Frontal cortex (tissue), 4 donors: Measurements from ENCODE around the gene ARHGAP40. TPM values are rescaled to one million over a fixed set of nuclear protein-coding genes. Genes with fewer than 3 reads are reported as not detected.
"Not testable (repeated sequence)": the region's sequence is repeated elsewhere in the genome, so short reads cannot be mapped to it uniquely, and the experiment has no call there.

Source experiments
- DNase-seq, 2 donors: peaks; one replicate each; pipeline ENCODE4 v3.0.0; 2012; ENCODE audit warnings: low spot score in 2 of 2
- FAIRE-seq: peaks from 2 replicates; lab custom pipeline; 2012; peaks lifted over from hg19 to GRCh38; lab: Jason Lieb, UNC
- total RNA-seq: library from RNA; depleted of rRNA; stranded (reverse); fragments of >200 nt; gene quantifications from one replicate; pipeline ENCODE4 v1.2.3, GENCODE V29; 2014
- donor health status: control.
- donor health status: control.
- donor health status: control.

The ARHGAP40 gene
- total RNA-seq, 1 donor from 2014 or later, result 0.41 TPM

- no peak for FAIRE-seq
- no peak for DNase-seq
These were observed 16.0 kb upstream of the ARHGAP40 start for GRCh38 chr20:38585404-38586180.

- no peak for FAIRE-seq
- DNase-seq, result no peak
These were observed 15.5 kb upstream of the ARHGAP40 start for GRCh38 chr20:38586181-38586525.

DNA sequence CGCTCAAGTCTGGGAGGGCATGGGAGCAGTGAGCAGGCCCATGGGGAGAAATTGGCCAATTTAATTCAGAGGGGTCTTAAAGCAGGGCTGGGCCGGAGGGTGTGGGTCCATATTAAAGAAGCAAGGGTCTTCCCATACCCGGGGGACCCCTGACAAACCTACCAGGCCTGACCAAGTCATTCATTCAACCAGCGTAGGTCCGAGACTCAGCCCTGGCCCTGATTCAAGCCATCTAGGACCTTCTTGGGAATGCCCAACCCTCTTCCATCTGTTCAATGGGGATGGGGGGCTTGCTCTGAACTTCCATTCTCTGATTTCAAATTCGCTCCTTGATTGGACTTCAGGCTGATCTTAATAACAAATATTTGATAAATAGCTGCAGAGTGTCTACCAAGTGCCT lies 13.3 kb upstream of the ARHGAP40 start:
- FAIRE-seq, result no peak

DNA sequence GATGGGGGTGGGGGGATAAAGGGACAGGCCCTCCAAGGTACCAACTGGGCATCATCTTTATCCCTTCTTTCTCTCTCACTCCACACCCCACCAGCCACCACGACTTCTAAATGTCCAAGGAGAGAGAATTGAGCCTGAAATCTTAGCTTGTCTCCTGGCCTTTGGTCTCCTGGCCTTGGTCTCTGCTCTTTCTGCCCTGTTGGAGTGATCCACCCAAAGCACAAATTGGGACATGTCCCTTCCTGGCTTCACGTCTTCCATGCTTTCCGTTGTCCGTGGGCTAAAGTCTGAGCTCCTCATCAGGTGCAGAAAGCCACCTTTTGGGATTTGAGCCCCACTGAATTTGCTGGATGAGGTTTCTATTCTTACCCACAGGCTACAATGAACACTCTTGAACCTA lies 12.3 kb upstream of the ARHGAP40 start:
- no peak for FAIRE-seq

More for the DNA sequence above, 13.3 kb upstream of the ARHGAP40 start:
- no peak for DNase-seq

DNA sequence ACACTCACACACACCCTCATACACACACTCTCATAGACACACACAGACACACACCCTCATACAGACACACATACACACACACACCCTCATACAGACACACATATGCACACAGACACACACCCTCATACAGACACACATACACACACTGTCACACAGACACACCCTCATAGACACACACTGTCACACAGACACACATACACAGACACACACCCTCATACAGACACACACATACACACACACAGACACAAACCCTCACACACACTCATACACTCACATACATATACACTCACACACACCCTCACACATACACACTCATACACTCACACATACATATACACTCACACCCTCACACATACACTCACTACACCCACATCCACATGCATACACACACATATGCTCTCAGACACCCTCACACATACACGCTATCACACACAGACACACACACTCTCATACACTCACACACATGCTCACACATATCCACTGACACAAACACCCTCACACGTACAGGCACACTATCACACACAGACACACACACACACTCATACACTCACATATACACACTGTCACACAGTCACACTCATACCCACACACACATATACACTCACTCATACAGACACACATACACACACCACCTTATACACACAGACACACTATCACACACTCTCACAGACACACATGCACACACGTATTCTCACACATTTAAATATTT lies 11.5 kb upstream of the ARHGAP40 start:
- DNase-seq (no peak), FAIRE-seq (no peak)

More for the DNA sequence above, 12.3 kb upstream of the ARHGAP40 start:
- no peak for DNase-seq

DNA sequence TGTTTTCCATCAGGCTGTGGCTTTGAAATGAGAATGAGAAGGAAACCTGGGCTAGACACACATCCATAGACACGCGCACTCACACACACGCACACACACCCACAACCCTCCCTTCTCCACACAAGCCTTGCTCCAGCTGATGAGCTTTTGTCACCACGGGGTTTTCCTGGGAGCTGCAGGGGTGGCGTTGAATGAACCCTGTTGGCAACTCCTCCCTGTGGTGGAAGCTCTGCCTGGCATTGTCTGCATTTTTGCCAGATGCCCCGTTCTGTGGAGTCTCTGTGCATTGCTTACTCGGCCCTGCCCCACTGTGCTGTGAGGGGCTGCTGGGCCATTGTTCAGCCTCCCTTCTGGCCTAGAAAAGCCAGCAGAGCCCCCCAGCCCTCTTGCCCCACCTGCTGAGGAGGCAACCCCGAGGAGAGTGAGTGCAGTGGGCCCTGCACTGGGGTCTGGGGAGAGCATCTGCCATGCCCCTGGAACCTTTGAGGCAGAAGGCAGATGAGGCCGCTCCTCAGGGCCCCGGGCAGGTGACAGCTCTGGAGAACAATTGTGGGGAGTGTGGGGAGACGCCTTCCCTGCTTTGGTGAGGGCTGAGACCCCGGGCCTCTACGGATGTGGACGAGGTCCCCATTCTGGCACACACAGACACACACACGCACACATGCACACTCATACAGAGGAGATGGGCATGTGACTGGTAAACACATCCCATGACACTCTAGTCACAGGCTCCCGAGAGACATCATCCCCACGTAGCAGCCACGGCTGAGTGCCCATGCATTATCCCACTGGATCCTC lies 10.7 kb upstream of the ARHGAP40 start:
- DNase-seq (no peak), FAIRE-seq (no peak)

- DNase-seq, result no peak
- FAIRE-seq, result no peak
These were observed 9.9 kb upstream of the ARHGAP40 start for GRCh38 chr20:38591474-38592410.

DNA sequence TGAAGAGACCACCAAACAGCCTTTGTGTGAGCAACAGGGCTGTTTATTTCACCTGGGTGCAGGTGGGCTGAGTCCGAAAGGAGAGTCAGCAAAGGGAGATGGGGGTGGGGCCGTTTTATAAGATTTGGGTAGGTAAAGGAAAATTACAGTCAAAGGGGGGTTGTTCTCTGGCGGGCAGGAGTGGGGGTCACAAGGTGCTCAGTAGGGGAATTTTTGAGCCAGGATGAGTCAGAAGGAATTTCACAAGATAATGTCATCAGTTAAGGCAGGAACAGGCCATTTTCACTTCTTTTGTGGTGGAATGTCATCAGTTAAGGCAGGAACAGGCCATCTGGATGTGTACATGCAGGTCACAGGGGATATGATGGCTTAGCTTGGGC lies 9.2 kb upstream of the ARHGAP40 start:
- not testable (repeated sequence) for FAIRE-seq, DNase-seq

GRCh38 chr20:38594281-38594680 lies 7.3 kb upstream of the ARHGAP40 start:
- not testable (repeated sequence) for DNase-seq, FAIRE-seq

DNA sequence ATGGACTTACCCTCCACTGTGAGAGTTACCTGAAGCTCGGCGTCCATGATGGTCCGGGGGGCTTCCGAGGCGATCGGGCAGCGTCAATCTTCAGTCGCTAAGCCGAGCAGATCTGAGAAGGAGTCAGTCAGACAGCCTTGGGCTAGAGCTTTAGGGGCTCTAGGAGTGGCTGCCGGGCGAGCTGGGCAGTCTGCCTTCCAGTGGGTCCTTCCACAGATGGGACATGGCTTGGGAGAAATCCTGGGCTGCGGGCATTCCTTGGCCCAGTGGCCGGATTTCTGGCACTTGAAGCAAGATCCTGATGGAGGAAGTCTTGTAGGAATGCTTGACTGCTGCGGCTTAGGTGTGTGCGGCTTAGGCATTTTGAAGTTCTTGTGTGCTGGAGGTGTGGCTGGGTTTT lies 5.7 kb upstream of the ARHGAP40 start:
- not testable (repeated sequence) for DNase-seq

GRCh38 chr20:38599410-38599882 lies 2.2 kb upstream of the ARHGAP40 start:
- DNase-seq (no peak), FAIRE-seq (no peak)

More for the DNA sequence above, 5.7 kb upstream of the ARHGAP40 start:
- not testable (repeated sequence) for FAIRE-seq

DNA sequence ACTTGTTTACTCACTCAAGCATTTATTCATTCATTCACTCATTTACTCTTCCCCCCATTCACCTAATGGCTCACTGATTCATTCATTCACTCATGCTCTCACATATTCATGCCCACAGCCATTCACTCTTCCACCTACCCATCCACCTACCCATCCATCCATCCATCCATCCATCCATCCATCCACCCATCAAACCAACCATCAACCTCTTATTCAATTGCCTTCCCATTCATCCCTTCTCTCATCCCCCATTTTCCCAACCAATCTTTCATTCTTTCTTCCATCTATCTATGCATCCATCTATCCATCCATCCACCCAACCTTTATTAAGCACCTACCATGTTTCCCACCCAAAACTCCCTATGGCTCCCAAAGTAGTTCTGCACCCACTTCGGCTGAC lies 1.6 kb upstream of the ARHGAP40 start:
- no peak for FAIRE-seq

DNA sequence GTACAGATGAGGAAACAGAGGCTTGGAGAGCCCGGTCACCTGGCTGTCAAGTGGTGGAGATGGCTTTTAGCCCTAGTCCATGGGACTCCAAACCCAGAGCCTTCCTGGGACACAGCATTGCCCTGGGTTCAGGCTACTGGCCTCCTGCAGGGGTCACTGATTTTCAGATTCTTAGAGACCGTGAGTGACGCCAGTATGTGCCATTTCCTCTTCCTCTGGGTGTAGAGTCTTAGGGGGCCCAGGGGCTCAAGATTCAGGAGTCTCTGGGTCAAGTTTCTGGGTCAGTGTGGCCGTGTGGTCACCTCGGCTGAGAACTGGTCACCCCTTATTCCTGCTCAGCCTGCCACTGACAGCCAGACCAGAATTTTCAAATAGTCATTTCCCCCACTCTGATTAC lies 574 bp downstream of the ARHGAP40 start:
- DNase-seq (no peak), FAIRE-seq (no peak)

More for the DNA sequence above, 1.6 kb upstream of the ARHGAP40 start:
- no peak for DNase-seq

- DNase-seq, result no peak
- no peak for FAIRE-seq
These were observed 1.7 kb downstream of the ARHGAP40 start for GRCh38 chr20:38603286-38603685.

GRCh38 chr20:38604873-38605303 lies 3.3 kb downstream of the ARHGAP40 start:
- DNase-seq, result no peak
- FAIRE-seq, result no peak

- DNase-seq (no peak), FAIRE-seq (no peak)
These were observed 5.7 kb downstream of the ARHGAP40 start for GRCh38 chr20:38607351-38607750.

- no peak for DNase-seq
- FAIRE-seq, result no peak
These were observed 6.6 kb downstream of the ARHGAP40 start for GRCh38 chr20:38608188-38608587.

GRCh38 chr20:38609815-38610214 lies 8.2 kb downstream of the ARHGAP40 start:
- DNase-seq (no peak), FAIRE-seq (no peak)

DNA sequence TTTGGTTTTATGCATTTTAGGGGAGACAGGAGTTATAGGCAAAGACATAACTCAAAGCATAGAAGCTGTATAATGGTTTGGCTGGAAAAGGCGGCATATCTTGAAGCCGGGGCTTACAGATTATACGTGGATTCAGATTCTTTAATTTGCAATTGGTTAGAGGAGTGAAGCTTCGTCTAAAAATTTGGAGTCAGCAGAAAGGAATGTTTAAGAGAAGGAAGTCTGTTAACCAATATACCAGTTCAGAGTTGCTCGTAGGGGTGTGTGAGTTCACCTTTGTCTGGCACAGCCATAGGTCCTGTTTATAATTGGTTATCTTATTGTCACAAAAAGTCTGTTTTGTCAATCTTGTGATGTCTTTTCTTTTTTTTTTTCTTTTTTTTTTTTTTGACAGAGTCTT lies 8.9 kb downstream of the ARHGAP40 start:
- DNase-seq, result no peak
- no peak for FAIRE-seq
